Right lung (tissue), 5 donors: ENCODE results near the gene SMIM33. TPM values are rescaled to one million over a fixed set of nuclear protein-coding genes. Genes with fewer than 3 reads are reported as not detected.
"Not testable (repeated sequence)": the region's sequence is repeated elsewhere in the genome, so short reads cannot be mapped to it uniquely, and the experiment has no call there.

Experiments used
- DNase-seq, 2 donors: peaks; one replicate each; pipeline ENCODE4 v3.0.0-alpha.2; 2013
- polyA plus RNA-seq, 5 donors: library from polyadenylated mRNA; unstranded; fragments of 120-200 nt; gene quantifications; one replicate each; pipeline versions ENCODE4 v1.2.1 to v1.2.3, GENCODE V29; 2013; ENCODE audit warnings: inconsistent platforms in 1 of 5, low replicate concordance in 1 of 5; ENCODE audit not compliant: insufficient read length in 5 of 5, insufficient read depth in 1 of 5

SMIM33 gene
- polyA plus RNA-seq, 5 donors, result 0.05 TPM; not detected in 4

GRCh38 chr5:139456776-139457175 is 14.0 kb upstream of the SMIM33 start:
- DNase-seq, result no peak

GRCh38 chr5:139457241-139457640 is 13.6 kb upstream of the SMIM33 start:
- no peak for DNase-seq

- DNase-seq, result no peak
Measured at GRCh38 chr5:139457653-139458306, 13.0 kb upstream of the SMIM33 start.

GRCh38 chr5:139458580-139459407 is 12.0 kb upstream of the SMIM33 start:
- no peak for DNase-seq

GRCh38 chr5:139459451-139459934 is 11.3 kb upstream of the SMIM33 start:
- DNase-seq, result no peak

- DNase-seq, result no peak
Measured at GRCh38 chr5:139460455-139460854, 10.3 kb upstream of the SMIM33 start.

- no peak for DNase-seq
Measured at GRCh38 chr5:139461176-139461575, 9.6 kb upstream of the SMIM33 start.

GRCh38 chr5:139461698-139462097 is 9.1 kb upstream of the SMIM33 start:
- no peak for DNase-seq

GRCh38 chr5:139462586-139463276 is 8.1 kb upstream of the SMIM33 start, which contains the start of gene ECSCR:
TSS of gene ECSCR (minus strand) at chr5:139462743. CDS start at chr5:139462670, 73 bp downstream.
- no peak for DNase-seq

GRCh38 chr5:139468421-139468931 is 2.3 kb upstream of the SMIM33 start:
- DNase-seq, result no peak

- DNase-seq, result no peak
Measured at GRCh38 chr5:139472386-139473030, 1.7 kb downstream of the SMIM33 start.

GRCh38 chr5:139473105-139473504 is 2.3 kb downstream of the SMIM33 start:
- DNase-seq, result no peak

- DNase-seq, result no peak
Measured at GRCh38 chr5:139473565-139473964, 2.8 kb downstream of the SMIM33 start.

- DNase-seq, result no peak
Measured at GRCh38 chr5:139474890-139475791, 4.3 kb downstream of the SMIM33 start.

GRCh38 chr5:139475865-139476617 is 5.2 kb downstream of the SMIM33 start:
- no peak for DNase-seq

GRCh38 chr5:139478657-139479423 is 8.0 kb downstream of the SMIM33 start:
- DNase-seq, result not testable (repeated sequence)

- not testable (repeated sequence) for DNase-seq
Measured at GRCh38 chr5:139479729-139480128, 8.9 kb downstream of the SMIM33 start.

- DNase-seq, result no peak
Measured at GRCh38 chr5:139481122-139481533, 10.3 kb downstream of the SMIM33 start.

GRCh38 chr5:139481580-139482049 is 10.8 kb downstream of the SMIM33 start:
- no peak for DNase-seq
